Esophagus squamous epithelium (tissue), 5 donors: ENCODE measurements around the gene CD300LF. TPM values are rescaled to one million over a fixed set of nuclear protein-coding genes. Genes with fewer than 3 reads are reported as not detected.
A peak's percentile ranks its signal among the peaks of the same experiment; 100 is the strongest.

Experiments used
- DNase-seq: peaks from one replicate; lab custom pipeline; 2025; lab: John Stamatoyannopoulos, UW
- H3K27ac ChIP-seq, 4 donors: fragments of 200-600 bp; sonication (generic); one replicate each; pipeline ENCODE4 v1.5.1; 2016 to 2019; ENCODE audit warnings: mild to moderate bottlenecking in 1 of 4
- H3K27me3 ChIP-seq, 4 donors: fragments of 200-600 bp; sonication (generic); 1 replicate in 3 of 4; 2 replicates in 1 of 4; pipeline versions ENCODE4 v1.5.1 to v1.6.0; 2017 to 2021; ENCODE audit warnings: antibody characterized with exemption in 1 of 4
- H3K36me3 ChIP-seq, 3 donors: fragments of 200-600 bp; sonication (generic); one replicate each; pipeline ENCODE4 v1.5.1; 2016 to 2019
- H3K4me1 ChIP-seq, 3 donors: fragments of 200-600 bp; sonication (generic); one replicate each; pipeline ENCODE4 v1.5.1; 2017 to 2019
- H3K4me3 ChIP-seq, 4 donors: fragments of 200-600 bp; sonication (generic); 1 replicate in 3 of 4; 2 replicates in 1 of 4; pipeline ENCODE4 v1.5.1; 2016 to 2019; ENCODE audit warnings: mild to moderate bottlenecking in 2 of 4, moderate library complexity in 1 of 4
- H3K9me3 ChIP-seq, 3 donors: fragments of 200-600 bp; sonication (generic); one replicate each; pipeline ENCODE4 v1.5.1; 2016 to 2019
- POLR2A ChIP-seq, 4 donors: fragments of 450-650 bp; IDR thresholded peaks; one replicate each; pipeline ENCODE4 v1.6.1; 2017; ENCODE audit warnings: antibody characterized with exemption in 4 of 4, mild to moderate bottlenecking in 4 of 4, moderate library complexity in 3 of 4
- WGBS, 2 donors: methylation state at CpG; one replicate each; pipeline ENCODE4 v1.1.5; 2018; 5-methylcytosine and 5-hydroxymethylcytosine counted together
- intact Hi-C: fragments of 100-400 bp; cut with DNase I; formaldehyde crosslinking; loops from one replicate; pipeline ENCODE4 v1.15.0; 2022
- total RNA-seq, 4 donors: library from RNA; depleted of rRNA; stranded (reverse); fragments of >200 nt; gene quantifications; one replicate each; pipeline ENCODE4 v1.1.0, GENCODE V29; 2016
- TF ChIP-seq, protein P1 (sequence below), 6 experiments: fragments of 450-650 bp in 4 of 6; fragments of 200-600 bp in 2 of 6; sonication (generic) in 2 of 6; IDR thresholded peaks; one replicate each; pipeline ENCODE4 v1.5.1; 2016 to 2019; ENCODE audit warnings: antibody characterized with exemption in 6 of 6, mild to moderate bottlenecking in 4 of 6, moderate library complexity in 4 of 6
- donor health status: DM: yes; HTN: yes; CAD: no.

CD300LF gene
- total RNA-seq, 4 donors from 2014 or later = 0.48 to 1.3 (median 0.89) TPM

- Histone ChIP-seq H3K27ac (no peak overlapping the region), H3K27me3 (peaks cover 0 to 95% (median 0%) of the 10 kb centered on the region in 4 donors), H3K9me3 (no peaks in the 10 kb centered on the region), H3K4me1 (no peaks in the 10 kb centered on the region), H3K4me3 (no peak overlapping the region), H3K36me3 (no peaks in the 10 kb centered on the region)
- 41 to 47% methylated on average over 5 of the region's 5 CpGs for WGBS, 2 donors
- DNase-seq = no peak
- no peak for TF ChIP-seq POLR2A (IDR thresholded peaks at IDR 0.05)
- TF ChIP-seq, protein P1, sequence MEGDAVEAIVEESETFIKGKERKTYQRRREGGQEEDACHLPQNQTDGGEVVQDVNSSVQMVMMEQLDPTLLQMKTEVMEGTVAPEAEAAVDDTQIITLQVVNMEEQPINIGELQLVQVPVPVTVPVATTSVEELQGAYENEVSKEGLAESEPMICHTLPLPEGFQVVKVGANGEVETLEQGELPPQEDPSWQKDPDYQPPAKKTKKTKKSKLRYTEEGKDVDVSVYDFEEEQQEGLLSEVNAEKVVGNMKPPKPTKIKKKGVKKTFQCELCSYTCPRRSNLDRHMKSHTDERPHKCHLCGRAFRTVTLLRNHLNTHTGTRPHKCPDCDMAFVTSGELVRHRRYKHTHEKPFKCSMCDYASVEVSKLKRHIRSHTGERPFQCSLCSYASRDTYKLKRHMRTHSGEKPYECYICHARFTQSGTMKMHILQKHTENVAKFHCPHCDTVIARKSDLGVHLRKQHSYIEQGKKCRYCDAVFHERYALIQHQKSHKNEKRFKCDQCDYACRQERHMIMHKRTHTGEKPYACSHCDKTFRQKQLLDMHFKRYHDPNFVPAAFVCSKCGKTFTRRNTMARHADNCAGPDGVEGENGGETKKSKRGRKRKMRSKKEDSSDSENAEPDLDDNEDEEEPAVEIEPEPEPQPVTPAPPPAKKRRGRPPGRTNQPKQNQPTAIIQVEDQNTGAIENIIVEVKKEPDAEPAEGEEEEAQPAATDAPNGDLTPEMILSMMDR (IDR thresholded peaks at IDR 0.05) = no peak
- intact Hi-C loops = loop anchor here (5.0 kb wide), 1 partner anchor 78 kb away; no protein-coding TSS in a partner anchor
Measured at GRCh38 chr17:74654742-74655141, 58.0 kb downstream of the CD300LF start.

GRCh38 chr17:74652020-74652419 is 60.7 kb downstream of the CD300LF start:
- WGBS, 2 donors = 72 to 73% methylated on average over 2 to 3 of the region's 3 CpGs
- Histone ChIP-seq H3K9me3 (no peaks in the 10 kb centered on the region), H3K4me3 (no peak overlapping the region), H3K36me3 (no peaks in the 10 kb centered on the region), H3K27ac (no peak overlapping the region), H3K27me3 (peaks cover 0 to 92% (median 0%) of the 10 kb centered on the region in 4 donors), H3K4me1 (no peaks in the 10 kb centered on the region)
- intact Hi-C loops = no loop called here
- TF ChIP-seq POLR2A (IDR thresholded peaks at IDR 0.05) = no peak
- TF ChIP-seq, protein P1 (IDR thresholded peaks at IDR 0.05) = no peak
- DNase-seq = no peak

DNA sequence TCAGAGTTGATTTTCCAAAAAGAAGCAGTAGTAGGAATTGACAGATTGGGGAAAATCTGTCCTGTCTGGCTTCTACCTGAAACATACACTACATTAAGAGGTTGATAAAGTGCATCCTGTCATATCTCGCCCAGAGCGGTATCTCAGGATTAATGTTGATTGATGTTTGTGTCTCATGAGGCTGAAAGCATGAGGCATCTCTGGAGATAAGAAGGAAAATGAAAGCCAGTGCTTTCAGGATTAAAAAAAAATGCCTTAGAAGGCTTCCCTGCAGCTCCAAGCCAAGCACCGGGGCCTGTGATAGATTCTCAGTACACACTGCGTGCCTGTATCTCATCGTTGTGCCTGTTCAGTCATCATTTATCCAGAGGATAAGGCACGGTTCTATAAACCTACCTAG is 62.8 kb downstream of the CD300LF start:
- Histone ChIP-seq H3K27me3 (peaks cover 0 to 78% (median 0%) of the 10 kb centered on the region in 4 donors), H3K4me1 (no peaks in the 10 kb centered on the region), H3K9me3 (no peaks in the 10 kb centered on the region), H3K4me3 (no peak overlapping the region), H3K36me3 (no peaks in the 10 kb centered on the region), H3K27ac (no peak overlapping the region)
- DNase-seq = no peak
- TF ChIP-seq, protein P1 (IDR thresholded peaks at IDR 0.05) = no peak
- no peak for TF ChIP-seq POLR2A (IDR thresholded peaks at IDR 0.05)
- intact Hi-C loops = no loop called here
- 51 to 56% methylated on average over 6 of the region's 6 CpGs for WGBS, 2 donors

GRCh38 chr17:74647871-74648672 is 64.7 kb downstream of the CD300LF start:
- 66 to 67% methylated on average over 5 to 8 of the region's 9 CpGs for WGBS, 2 donors
- peaks cover 0 to 64% (median 0%) of the 10 kb centered on the region in 4 donors for H3K27me3 ChIP-seq

GRCh38 chr17:74646231-74646630 is 66.5 kb downstream of the CD300LF start:
- H3K4me1 ChIP-seq = no peaks in the 10 kb centered on the region
- intact Hi-C loops = no loop called here
- no peak overlapping the region for H3K4me3 ChIP-seq
- DNase-seq = no peak
- WGBS, 2 donors = 46 to 51% methylated on average over 3 of the region's 3 CpGs
- TF ChIP-seq, protein P1 (IDR thresholded peaks at IDR 0.05) = peak in 5 of 6 experiments; percentile 24 to 61 (median 33)
- TF ChIP-seq POLR2A (IDR thresholded peaks at IDR 0.05) = no peak
- H3K27me3 ChIP-seq = peaks cover 0 to 55% (median 0%) of the 10 kb centered on the region in 4 donors
- no peaks in the 10 kb centered on the region for H3K36me3 ChIP-seq
- H3K9me3 ChIP-seq = no peaks in the 10 kb centered on the region
- H3K27ac ChIP-seq = no peak overlapping the region

More at GRCh38 chr17:74647871-74648672, 64.7 kb downstream of the CD300LF start:
- H3K4me3 ChIP-seq = no peak overlapping the region
- no peak for TF ChIP-seq POLR2A (IDR thresholded peaks at IDR 0.05)
- TF ChIP-seq, protein P1 (IDR thresholded peaks at IDR 0.05) = no peak
- intact Hi-C loops = no loop called here
- H3K27ac ChIP-seq = no peak overlapping the region
- H3K36me3 ChIP-seq = no peaks in the 10 kb centered on the region
- no peaks in the 10 kb centered on the region for H3K9me3 ChIP-seq
- H3K4me1 ChIP-seq = no peaks in the 10 kb centered on the region
- no peak for DNase-seq
